ENCODE measurements around the gene APBA1.

Gene APBA1

DNA sequence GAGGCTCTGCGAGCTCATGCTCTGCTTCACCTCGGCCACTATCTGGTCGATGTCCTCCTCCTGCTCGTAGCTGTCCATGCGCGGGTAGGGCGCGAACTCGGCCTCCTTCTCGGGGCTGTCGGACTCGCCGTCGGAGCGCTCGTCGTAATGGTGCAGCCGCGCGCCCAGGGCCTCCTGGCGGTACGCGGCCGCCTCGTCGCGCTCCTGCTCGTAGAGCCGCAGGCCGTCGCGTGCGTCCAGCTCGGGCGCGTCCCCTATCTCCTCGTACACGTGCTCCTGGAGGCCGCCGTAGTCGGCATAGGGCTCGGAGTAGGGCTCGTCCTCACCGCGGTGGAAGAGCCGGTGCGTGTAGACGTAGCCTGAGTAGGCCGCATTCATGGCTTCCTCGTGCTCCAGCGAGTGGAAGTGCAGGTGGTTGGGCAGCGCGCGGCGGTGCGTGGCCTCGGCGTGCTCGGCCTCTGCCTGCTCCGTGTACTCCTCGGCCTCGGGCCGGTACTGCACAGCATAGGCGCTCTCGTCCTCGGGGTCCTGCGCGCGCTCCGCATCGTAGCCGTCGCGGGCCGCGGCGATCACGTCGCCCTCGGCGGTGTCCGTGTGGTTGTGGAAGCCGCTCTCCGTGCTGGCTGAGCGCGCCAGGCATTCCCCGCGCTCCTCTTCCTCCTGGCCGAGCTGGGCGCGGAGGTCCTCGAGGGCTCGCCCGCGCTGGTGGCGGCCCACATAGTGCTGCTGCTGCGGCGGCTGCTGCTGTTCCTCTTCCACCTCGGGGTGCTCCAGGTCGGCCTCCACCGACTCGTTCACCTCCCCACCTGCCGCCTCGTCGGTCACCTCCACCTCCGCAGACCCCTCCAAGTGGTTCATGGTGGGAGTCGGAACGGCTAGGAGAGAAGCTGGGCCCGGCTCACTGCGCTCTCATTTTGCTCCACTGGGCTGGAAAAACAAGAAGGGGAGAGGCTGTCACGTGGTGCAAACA is 155.5 kb downstream of the APBA1 start:
- no peak for DNase-seq

GRCh38 chr9:69515810-69516209 is 156.4 kb downstream of the APBA1 start:
- DNase-seq = no peak

GRCh38 chr9:69513141-69513820 is 158.9 kb downstream of the APBA1 start:
- no peak for DNase-seq

DNA sequence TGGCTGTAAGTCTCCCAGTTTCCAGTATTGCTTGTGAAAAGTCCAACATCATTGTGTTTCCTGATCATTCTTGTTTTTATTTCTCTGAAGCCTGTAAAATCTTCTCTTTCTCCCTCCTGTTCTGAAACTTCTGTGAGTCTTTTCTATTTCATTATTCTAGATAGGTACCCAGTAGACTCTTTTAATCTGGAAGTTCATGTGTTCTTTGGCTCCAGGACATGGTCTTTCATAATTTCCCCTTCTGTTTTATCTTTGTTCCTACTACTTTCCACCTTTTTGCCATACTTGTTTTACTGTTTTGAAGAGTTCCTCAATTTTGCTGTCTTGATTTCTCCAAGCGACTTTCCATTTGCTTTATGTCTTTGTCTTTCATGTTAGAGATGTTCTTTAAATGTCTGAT is 168.1 kb downstream of the APBA1 start:
- no peak for DNase-seq

- DNase-seq = no peak
Observed at GRCh38 chr9:69502671-69503301, 169.4 kb downstream of the APBA1 start.

GRCh38 chr9:69500896-69501295 is 171.3 kb downstream of the APBA1 start:
- DNase-seq = no peak

- no peak for DNase-seq
Observed at GRCh38 chr9:69499959-69500358, 172.2 kb downstream of the APBA1 start.

GRCh38 chr9:69499407-69499806 is 172.8 kb downstream of the APBA1 start:
- DNase-seq = no peak

GRCh38 chr9:69498470-69498869 is 173.7 kb downstream of the APBA1 start:
- no peak for DNase-seq

GRCh38 chr9:69497816-69498215 is 174.4 kb downstream of the APBA1 start:
- DNase-seq = no peak

DNA sequence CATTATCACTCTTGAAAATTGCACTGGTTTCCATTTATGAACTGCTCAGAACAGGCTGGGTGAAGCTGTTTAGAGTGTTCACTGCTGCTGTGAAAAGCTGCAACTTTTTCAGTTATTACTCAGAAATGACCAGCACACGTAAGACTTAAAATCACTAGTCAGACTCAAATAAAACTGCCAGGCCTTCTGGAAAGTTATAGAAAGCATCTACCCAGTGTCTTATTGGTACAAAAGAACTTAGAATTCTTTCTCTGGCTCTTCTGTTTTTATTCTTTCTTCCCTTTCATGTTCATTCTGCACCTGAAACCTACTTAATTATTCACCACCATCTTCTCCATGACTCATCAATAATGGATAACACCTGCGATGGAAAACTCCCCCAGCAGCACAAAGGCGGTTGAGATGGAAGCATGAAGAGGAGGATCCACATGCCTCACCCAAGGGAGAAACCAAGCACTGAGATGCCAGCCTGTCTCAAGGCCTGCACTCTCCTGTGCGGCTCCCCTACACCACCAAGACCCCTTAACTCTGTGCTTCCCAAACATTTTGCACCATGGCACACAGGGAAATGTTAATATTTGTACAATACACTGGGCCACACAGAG is 175.2 kb downstream of the APBA1 start:
- DNase-seq = no peak

DNA sequence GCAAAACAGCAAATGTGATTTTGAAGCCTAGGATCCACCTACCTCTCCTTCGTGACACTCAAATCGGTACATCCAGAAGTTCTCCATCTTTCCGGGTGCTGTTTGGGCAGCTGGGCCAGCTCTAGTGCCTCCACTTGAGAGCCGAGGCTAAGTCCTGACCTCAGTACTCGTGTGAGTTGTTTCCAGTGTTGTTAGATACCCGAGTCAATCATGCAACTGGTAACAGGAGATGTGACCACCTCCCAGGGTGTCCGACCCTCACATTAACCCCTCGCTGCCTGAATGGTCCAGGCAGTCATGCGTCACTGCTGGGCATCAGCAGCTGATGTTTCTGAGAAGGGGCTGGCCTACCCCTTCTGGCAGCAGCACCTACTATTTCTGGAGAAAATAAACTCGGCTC is 176.9 kb downstream of the APBA1 start:
- DNase-seq = no peak

GRCh38 chr9:69494763-69495162 is 177.4 kb downstream of the APBA1 start:
- no peak for DNase-seq

GRCh38 chr9:69494208-69494607 is 178.0 kb downstream of the APBA1 start:
- DNase-seq = no peak

GRCh38 chr9:69486498-69486897 is 185.7 kb downstream of the APBA1 start:
- DNase-seq = no peak

DNA sequence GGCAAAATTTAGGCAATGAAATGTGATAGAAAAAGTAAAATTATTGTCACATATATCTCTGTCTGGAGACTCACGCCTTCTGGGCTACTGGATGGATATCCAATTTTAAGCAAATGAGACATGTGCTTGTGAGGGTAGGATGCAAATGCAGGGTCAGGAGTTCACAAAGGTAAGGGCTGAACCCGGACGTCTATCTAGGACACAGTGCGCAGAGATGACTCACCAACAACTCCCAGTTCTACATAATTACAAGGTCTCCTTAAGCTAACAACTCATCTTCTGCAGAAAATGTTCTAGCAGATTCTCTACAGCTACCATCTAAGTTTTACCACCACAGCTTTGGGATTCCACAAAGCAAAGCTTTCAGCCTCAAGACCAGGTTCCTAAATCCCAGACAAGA is 186.7 kb downstream of the APBA1 start:
- DNase-seq = no peak

- DNase-seq = no peak
Observed at GRCh38 chr9:69483886-69484422, 188.2 kb downstream of the APBA1 start.

GRCh38 chr9:69476797-69477196 is 195.4 kb downstream of the APBA1 start:
- no peak for DNase-seq

DNA sequence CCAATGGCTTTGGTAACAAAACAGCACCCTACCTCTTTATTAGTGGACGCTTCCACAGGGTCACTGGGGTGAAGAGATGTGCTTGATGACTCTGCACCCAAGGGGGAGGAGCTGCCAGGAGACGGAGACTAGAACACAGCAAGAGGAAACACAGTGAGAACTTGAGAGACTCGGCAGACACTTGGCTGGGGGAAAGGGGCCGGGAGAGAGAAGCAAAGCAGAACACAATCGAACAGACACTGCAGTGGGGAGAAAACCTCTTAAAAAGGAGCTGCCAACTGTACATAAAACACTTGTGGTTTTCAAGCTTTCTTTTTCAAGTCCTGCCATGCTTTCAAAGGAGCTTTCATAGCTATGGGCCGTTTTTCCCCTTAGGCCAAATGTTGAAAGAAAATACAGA is 196.2 kb downstream of the APBA1 start:
- no peak for DNase-seq

DNA sequence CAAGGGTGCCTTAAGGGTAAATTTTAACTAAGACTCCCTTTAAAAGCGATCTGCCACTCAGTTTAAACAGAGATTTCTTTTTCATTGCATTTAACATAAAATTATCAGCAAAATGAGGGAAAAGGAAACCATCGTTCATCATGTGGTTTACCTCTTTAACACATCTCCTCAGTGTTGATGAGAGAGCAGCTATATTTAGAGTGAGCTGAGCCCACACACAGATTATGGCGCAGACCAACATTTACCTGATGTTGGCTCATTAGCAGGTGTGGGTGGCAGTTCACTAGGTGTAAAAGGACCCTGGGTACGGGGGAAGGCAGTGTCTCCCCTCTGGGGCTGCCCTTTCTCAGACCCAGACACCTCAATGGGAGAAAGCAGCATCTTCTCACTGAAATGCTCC is 197.3 kb downstream of the APBA1 start:
- DNase-seq = no peak

DNA sequence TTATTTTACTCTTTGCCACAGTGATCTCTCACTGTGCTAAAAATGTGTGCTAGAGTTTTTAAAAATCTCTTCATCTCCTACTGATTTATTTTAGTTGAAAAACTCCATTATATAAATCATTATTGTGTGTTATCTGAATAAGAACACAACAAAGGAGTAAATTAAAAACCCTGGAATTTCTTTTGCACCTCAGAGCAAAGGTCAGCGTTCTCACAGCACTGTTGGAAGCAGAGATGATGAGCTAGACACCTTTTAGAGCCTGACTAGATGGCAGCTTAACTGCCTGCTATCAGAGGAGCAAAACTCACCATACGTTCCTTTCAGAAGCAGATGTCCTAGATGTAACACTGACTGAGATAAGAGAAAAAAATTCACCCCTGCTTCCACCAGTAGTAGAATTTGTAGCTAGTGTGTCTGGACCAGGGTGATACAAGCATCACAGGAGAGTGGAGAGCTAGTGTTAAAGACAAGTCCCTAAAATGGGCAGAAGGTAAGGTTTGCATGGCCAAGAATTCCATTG is 200.0 kb downstream of the APBA1 start:
- DNase-seq = no peak

- no peak for DNase-seq
Observed at GRCh38 chr9:69471433-69471832, 200.7 kb downstream of the APBA1 start.

Measured in activated T-cell treated with anti-CD3 and anti-CD28 coated beads for 4 hours (primary cell).